ENCODE results near the gene LCE7A.

Gene LCE7A, protein sequence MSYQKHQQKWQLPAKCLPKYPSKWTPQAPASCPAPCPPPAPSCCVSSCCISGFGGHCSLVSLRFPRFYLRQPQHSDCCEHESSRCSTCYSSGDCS

DNA sequence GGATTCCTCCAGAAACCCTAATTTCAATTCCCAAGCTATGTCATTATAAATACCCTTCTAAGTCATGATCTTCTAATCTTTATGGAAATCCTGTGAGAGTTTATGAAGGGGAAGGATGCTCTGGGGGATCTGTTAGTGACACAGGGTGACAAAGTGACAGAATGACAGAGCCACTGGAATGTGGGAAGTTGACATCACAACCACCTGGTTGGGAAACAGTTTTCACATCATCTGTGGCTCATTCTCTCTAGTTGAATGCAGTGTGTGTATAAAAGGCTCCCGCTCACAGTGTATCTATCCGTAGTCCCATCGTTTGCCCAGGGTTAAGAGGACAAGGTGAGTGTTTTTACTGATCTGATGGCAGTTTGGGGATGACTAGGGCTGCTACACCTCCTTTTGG is at the start of gene LCE7A:
LCE7A (plus strand) TSS at position 301 of the 400 bp plus-strand sequence. CDS start 702 bp downstream, outside the sequence.
- no peak for DNase-seq

DNA sequence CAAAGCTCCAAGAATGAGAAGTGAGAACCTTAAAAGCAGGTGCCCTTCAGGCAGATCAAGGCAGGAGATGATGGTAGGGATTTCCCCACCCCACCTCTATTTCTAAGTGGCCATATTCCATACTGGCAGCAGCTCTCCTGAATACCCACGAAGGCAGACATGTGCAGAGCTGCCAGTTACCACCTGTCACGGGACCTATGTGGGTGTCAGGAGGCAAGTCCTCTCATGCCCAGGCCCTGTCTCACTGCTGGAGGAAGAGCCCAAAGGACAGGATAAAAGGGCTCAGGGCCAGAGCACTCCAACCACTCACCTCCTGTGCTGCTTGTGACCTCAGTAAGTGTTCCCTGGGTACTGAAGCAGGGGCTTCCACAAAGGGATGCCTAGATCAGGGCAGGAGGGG is 48.7 kb upstream of the LCE7A start:
- DNase-seq: no peak

DNA sequence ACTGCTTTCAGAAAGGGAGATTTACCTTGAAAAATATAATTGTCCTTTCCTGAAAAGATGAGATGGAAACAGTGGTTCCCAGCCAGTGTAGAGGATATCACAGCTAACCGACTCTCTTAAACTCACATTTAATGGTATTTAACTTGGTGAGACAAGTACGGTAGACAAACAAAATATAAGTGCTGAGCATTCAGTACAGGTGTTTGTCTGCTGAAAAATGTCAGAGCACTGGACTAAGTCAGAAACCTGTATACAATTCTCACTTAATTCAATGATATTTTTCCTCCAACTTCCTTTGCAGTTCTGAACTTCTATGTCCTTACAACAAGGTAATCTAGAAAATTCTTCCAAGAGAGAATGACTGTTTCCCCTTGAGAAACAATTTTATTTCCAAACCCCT is 48.1 kb upstream of the LCE7A start, which contains the start of gene LCE1B:
LCE1B (plus strand) TSS at position 301 of the 400 bp plus-strand sequence. CDS start 476 bp downstream, outside the sequence.
- DNase-seq: no peak

DNA sequence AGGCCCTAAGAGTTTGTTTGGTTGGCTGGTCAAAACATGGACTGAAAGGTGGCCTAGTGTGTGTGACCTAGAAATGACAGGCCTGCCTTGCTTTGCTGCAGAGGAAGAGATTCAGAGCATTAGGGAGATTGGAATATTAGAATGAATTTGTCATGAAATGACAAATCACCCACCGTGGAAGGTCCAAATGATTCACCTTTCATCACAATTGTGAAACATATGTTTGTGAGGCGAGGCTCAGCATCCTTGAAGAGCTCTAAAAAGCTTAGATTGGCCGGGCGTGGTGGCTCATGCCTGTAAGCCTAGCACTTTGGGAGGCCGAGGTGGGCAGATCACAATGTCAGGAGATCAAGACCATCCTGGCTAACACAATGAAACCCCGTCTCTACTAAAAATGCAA is 42.5 kb upstream of the LCE7A start:
- no peak for DNase-seq

DNA sequence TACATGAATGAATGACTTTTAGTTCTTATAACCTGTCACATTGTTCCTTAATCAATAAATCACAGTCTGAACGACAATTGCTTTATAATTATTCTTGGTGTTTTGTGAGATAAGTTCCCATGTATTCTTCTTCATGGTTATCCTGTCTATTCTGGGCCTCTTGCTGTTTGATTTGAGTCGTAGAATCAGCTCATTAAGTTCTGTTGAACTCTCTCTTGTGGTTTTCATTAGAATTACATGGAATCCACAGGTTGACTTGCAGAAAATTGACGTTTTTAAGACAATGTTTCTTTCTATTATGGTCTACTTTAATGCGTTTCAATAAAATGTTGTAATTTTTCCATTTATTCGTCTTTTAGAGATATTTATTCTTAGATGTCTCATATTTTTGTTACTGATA is 36.5 kb upstream of the LCE7A start:
- no peak for DNase-seq

DNA sequence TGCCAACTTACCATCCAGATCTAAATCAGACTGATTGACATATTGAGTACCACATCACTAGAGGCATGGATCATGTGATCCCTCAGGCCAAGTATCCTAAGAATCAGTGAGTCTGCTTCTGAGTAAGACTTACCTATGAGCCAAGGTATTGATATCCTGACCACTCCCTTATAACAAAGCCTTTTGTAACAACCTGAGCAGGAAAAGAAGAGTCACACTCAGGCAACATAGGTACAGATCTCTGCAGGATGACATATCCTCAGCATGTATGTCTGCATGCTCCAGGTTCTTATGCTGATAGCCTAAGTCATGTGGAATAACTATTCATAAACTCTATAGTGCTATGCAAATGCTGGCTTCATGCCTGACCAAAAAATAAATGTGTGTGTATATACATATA is 34.8 kb upstream of the LCE7A start:
- no peak for DNase-seq

DNA sequence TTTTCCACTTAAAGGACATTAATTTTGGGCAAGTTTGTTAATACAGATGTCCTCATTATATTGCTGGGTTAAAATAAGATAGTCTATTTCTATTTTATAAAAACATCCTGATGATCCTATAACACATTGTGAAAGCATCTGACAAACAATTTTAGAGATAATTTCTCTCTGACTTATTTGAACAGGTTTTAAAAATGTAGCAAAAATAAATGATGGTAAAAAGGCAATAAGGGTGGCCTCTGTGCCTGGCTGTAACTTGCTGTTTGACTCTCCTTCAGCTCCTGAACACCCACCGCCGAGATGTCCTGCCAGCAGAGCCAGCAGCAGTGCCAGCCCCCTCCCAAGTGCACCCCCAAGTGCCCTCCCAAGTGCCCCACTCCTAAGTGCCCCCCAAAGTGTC is 32.6 kb upstream of the LCE7A start, which contains the start of gene LCE1A:
LCE1A (plus strand) TSS at position 301 of the 400 bp plus-strand sequence; CDS start at position 301, 0 bp downstream.
- DNase-seq: no peak

DNA sequence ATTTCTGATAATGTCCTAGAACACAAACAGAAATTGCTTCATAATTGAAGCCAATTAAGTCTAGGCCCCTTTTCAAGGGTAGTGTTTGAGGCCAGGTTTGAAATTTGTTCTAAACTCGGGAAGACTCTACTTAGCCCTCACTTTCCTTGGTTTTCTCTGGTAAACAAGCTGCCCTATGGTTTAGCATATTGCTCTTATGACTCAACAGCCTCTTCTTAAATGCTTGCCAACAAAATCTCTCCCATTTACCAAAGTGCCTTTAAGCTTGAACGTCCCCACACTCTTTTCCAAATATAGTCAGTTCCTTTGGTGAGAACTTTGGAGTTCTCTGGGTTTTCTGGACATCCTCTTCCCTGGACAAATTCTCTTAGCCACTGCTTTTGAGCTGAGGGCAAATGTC is 22.9 kb upstream of the LCE7A start:
- DNase-seq: no peak

DNA sequence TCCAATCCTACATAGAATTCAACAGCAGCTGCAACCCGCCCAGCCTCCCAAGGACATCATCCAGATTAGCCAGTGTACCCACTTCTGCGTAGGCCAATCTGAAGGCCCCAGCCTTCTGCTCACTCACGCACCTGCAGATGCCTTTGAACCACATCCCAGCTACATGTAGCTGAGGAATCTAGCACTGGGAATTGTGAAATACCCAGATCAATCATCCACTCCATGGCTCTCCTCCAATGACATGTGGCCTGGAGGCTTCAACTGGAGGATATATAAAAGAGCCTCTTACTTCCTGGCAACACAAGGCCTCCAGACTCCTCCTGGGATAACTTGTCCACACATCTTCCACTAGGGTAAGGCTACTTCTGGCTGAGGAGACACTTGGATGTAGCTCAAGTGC is 17.2 kb upstream of the LCE7A start, which contains the start of gene LCE6A:
LCE6A (plus strand) TSS at position 301 of the 400 bp plus-strand sequence. CDS start 665 bp downstream, outside the sequence.
- DNase-seq: no peak

DNA sequence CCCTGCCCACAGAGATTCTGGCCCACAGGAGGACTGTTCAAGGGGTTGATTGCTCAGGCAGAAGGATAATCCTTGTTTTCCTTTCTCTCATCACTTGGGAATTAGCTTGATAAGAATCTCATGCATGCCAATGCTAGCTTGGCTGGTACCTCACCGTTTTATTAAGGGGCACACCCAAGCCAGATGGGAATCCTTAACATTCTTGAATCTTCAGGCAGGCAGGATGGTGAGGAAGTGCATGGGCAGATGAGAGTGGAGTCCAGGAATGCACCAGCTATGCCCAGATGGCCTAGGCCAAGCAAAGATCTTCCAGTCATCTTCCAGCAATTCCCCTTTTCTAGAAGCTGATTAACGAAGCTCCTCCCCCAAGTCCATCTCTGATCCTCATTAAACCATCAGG is 4.1 kb upstream of the LCE7A start:
- DNase-seq: no peak

DNA sequence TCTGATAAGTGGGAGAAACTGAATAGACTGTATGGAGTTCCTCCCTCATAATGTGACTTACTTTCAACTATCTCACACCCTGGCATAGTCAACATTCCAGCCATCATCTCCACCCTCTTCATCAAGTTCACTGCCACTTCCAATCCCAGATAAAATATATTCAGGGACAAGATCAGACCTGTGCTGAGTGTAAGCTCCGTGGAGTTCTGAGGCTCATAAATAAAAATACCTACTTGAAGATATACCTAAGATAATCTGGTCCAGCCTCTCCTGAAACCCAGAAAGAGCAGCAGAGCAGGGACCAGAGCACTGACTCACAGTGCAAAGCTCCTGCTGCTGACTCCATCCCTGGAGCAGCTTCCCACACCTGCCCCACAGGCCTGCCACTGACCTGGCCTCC is 1.7 kb upstream of the LCE7A start:
- no peak for DNase-seq

DNA sequence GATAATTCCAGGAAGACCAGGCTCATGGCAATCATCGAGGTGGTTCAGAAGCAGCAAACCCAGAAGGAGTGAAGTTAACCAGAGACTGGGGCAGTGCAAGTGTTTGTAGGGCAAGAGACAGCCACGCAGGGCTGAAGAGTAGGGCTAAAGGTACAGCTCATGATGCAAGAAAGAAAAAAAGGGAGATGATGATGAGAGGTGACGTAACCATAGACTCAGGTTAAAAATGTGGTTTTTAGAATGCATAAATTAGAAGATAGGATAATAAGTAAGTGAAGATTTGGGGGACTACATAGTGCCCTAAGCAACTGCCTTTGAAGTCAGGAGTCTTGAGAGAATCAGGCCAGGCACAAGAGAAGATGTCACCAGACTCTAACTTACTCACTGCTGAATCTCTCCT is 333 bp downstream of the LCE7A start:
- DNase-seq: no peak

DNA sequence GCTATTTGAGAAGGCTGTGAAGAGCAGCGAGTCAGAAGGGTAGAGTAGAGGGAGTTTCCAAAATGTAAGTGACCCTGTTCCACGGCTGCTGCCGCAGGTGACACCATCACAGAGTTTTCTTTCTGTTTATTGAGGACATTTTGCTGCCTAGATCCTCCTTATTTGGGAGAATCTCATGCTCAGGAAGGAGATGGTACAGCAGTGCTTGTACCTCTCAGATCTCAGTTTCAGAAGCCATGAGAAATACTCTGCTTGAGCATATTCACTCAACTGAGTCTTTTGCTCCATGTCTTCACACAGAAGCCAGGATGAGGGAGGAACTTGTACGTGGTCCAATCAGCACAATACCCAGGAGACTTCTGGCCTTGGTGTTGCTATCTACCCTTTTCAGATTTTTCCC is 1.6 kb downstream of the LCE7A start:
- DNase-seq: no peak

DNA sequence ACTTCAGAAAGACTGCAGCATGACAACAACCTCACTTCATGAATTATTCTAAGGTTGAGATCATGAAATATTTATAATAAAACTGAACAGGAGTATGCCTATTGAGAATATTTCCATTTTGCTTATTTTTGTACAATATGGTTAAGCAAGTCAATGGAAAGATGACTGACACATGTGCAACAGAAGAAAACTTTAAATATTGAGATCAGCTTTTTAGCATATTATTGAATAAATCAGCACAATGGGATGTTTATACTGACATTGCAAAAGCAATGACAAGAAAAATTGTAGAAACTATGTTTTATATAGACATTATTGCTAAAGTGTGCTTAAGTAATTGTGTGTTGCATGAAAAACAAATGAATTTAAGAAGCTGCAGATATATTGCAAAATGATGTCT is 4.6 kb downstream of the LCE7A start:
- DNase-seq: no peak

DNA sequence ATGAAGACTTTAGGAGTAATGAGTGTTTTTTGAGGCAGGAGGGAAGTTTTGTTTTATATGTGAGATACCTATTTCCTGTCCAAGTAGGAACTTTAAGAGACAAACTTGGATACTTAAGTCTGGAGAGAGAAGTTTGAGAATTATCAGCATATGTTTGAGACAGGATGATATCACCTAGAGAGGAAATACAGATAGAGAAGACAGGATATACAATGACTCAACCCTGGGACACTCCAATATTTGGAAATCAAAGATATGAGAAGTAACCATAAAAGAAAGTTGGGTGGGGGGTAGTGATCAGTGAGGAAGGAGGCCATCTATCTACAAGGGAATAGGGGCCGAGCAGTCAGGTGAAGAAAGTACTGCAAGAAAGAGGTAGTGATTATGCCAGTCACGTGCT is 6.5 kb downstream of the LCE7A start:
- DNase-seq: no peak

DNA sequence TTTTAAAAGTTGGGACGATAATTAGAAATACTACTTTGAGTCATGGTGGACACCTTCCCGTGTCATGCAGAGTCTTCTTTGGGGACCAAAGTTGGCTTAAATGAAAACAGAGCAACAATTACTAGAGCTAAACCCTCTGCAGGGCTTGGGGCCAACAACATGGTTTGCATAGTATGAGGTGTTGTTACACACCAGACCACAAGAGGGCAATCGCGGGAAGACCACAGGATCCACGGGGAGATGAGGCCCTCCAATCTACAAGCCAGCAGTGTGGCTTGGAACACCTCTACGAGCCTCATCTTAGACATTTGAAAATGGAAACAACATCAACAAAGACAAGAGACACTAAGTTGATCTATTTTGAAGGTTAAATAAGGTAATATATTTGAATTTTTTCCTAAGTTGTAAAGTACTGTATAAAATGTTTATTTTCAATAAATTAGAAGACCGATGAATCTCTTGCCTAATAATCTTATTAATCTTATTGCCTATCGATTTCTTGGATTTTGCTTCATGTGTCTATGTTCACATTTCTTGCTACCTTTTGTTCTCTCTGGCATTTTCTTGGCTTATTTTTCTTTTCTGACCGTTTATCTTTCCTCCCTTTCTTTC is 10.1 kb downstream of the LCE7A start:
- DNase-seq: no peak

DNA sequence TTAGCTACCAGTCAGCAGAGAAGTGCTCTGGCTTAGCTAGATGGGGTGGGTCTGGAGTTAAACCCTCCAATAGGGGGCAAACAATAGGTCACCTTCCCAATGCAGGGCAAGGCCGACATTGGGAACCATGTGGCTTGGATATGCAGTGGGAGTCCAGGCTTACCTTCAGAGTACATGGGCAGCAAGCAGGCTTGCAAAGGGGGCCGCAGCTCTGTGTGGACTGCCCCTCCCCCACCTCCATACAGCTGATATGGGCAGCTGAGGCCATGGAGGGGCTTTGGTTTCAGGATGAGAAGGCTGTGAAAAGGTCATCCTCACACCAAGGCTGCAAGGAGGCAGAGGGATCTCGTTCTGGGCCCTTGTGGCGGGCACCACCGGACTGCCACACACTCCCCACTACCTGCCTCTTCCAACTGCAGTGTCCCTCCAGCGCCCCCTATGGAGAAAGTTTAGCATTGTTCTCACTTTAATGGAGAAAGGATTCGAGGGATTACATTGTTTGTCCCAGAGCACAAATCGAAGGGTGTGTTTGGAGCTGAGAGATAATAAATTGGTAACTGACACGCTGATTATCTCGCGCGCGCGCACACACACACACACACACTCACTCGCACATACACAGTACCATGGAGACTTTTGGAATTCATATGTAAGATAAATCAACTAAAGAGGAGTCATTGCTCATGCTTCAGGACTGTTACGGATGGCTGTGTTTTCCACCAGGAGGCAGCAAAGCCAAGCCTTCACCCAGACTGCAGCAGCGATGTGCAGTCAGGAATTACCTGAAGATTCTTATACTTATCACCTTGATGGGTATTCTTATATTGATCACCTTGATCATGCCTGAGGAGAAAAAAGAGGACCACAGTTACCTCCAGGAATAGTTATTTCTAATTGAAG is 11.3 kb downstream of the LCE7A start:
- no peak for DNase-seq

DNA sequence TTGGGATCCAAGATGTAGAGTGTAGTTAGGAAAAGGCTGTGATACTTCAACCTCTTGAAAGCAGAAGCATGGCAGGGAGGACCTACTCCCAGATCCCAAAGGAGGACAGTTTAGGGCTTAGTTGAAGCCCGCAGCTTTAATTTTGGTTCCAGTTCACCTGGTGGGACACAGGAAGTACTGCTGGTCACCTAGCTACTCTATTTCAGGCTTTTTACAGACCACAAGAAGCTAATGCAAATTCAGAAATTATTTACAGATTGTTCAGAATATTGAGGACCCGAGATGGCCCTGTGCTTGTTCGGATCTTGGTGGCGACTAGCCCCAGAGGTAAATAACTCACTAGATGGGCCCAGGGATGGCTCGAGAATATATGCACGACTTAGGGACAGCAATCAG is 11.9 kb downstream of the LCE7A start:
- no peak for DNase-seq

DNA sequence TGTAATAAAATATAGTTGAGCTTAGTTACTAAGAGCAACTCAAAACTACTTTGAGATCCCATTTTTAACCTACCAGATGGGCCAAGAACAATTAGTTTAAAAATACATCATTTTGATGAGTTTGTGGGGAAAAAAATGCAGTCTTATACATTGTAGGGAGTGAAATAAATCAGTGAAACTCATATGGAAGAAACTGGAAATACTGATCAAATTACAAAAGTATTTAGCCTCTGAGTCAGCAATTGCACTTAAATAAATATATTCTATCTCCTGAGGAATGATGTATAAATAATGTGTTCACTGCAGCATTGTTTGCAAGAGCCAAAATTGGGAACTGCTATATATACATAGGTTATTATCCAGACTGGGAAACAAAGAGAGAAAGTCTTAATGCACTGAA is 13.7 kb downstream of the LCE7A start:
- no peak for DNase-seq

DNA sequence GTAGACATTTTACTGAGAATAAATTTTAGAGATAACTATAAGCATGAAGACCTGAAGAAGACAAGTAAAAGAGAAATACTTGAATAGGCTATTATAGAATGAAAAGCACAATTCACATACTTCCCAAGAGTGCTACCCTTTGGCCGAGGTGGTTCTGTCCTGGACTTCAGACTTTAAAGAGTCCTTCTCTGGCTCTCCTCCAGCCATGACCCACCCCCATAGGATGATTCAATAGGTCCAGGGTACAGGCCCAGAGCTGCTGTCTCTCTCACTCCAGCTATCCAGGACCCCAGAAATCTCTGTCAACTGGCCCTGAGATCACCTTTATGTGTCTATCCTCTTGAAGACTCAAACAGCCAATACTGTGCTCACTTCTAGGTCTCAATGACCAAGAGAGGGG is 17.0 kb downstream of the LCE7A start:
- no peak for DNase-seq

DNA sequence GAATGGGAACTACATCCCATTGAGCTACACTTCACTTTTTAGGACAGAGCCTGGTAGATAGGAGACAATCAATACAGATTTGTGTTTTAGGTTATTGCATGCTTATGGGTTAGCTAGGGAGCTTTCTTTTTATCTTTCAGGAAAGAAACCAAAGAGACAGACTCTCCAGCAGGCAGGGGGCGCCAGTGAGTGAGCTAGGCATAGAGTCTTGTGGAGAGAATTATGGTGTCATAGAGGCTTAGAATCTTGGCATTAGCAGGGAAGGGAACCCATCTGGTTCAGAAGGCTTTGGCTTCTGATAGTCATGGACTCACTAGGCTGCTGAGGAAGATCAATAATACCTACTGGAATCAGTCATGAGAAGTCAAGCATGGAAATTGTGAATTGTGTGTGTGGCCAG is 18.2 kb downstream of the LCE7A start, which contains the start of gene SMCP:
SMCP (plus strand) TSS at position 281 of the 400 bp plus-strand sequence. CDS start 6,101 bp downstream, outside the sequence.
- no peak for DNase-seq

DNA sequence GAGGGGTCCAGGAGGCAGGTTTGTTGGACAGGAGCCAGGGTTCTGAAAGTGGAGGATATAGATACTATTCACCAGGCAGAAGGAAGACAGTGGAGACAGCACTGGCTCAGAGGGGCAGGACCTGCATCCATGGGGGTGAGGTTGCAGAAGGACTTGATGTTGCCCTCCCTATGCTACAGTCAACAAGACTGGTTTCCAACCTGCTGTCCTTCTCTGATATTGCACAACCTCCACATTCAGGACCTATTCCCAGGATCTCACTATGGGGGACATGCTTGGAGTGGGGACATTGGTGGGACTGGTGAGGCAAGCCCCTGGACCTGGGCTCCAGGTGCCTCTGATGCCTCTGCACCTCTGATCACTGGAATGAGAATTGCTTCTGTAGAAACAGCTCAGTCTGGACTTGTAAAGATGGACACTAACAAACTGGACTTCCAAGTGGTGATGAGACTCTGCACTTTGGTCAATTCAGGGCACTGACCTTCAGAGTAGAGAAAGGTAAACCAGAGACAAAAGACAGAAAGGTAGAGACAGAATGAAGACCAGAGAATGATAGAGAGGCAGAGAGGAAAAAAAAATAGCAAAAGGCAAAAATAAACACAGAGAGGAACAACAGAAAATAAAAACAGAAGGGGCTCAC is 19.9 kb downstream of the LCE7A start:
- no peak for DNase-seq

DNA sequence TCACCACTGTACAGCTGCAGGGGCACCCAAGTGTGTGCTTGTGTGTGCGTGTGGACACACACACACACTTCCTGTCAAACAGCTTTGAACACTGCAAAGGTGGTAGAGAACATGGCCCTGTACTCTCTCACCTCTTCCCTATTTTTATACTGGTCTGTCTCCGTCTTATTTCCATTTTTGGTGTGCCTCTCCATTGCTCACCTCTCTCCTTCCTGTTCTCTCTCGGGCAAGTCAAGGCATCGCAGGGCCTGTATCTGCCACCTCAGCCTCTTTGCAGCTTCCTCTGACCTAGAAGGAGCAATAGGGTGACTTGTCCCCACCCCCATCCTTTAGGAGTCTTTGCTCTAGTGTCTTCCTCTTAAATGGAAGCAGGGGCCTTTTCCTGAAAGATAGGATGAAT is 20.5 kb downstream of the LCE7A start:
- no peak for DNase-seq
